GM23338 (cell line): ENCODE measurements around the gene SARNP.

Source experiments
- CREB1 ChIP-seq: fragments of 250-450 bp; sonication (Bioruptor Pico); IDR thresholded peaks from 2 replicates; pipeline ENCODE4 v1.5.0; 2020; ENCODE audit warnings: low read depth, mild to moderate bottlenecking, moderate library complexity
- CTCF ChIP-seq, 2 experiments: fragments of 200-600 bp in 1 of 2; sonication (generic) in 1 of 2; conservative IDR thresholded peaks; 2 replicates each; pipeline versions ENCODE4 v1.5.1 to v1.6.1; 2016 to 2017; ENCODE audit warnings: antibody characterized with exemption in 2 of 2, low read depth in 2 of 2, mild to moderate bottlenecking in 2 of 2, moderate library complexity in 1 of 2
- ETS1 ChIP-seq: IDR thresholded peaks from 2 replicates; pipeline ENCODE4 v1.6.1; 2016; ENCODE audit warnings: antibody characterized with exemption
- EZH2 ChIP-seq: fragments of 200-600 bp; sonication (generic); IDR thresholded peaks from one replicate; pipeline ENCODE4 v1.8.0; 2017; ENCODE audit warnings: antibody characterized with exemption, mild to moderate bottlenecking, low read depth; ENCODE audit not compliant: unreplicated experiment
- EZH2phosphoT487 ChIP-seq: fragments of 200-600 bp; sonication (generic); IDR thresholded peaks from one replicate; pipeline ENCODE4 v1.8.1; 2018; ENCODE audit warnings: antibody characterized with exemption; ENCODE audit not compliant: unreplicated experiment
- JUNB ChIP-seq: IDR thresholded peaks from one replicate; pipeline ENCODE4 v1.6.1; 2016; ENCODE audit warnings: antibody characterized with exemption; ENCODE audit not compliant: unreplicated experiment
- POLR2AphosphoS5 ChIP-seq: IDR thresholded peaks from 2 replicates; pipeline ENCODE4 v1.6.1; 2016; ENCODE audit warnings: antibody characterized with exemption, low read depth
- REST ChIP-seq: IDR thresholded peaks from one replicate; pipeline ENCODE4 v1.6.1; 2018; ENCODE audit warnings: antibody characterized with exemption; ENCODE audit not compliant: unreplicated experiment
- ZNF114 ChIP-seq: fragments of 250-450 bp; sonication (Bioruptor Pico); IDR thresholded peaks from 2 replicates; pipeline ENCODE4 v1.5.0; 2020; ENCODE audit warnings: mild to moderate bottlenecking, moderate library complexity
- ZNF331 ChIP-seq: fragments of 250-450 bp; sonication (Bioruptor Pico); IDR thresholded peaks from 2 replicates; pipeline ENCODE4 v1.5.0; 2020; ENCODE audit warnings: low read depth, mild to moderate bottlenecking, moderate library complexity
- ZNF462 ChIP-seq: fragments of 250-450 bp; sonication (Bioruptor Pico); IDR thresholded peaks from 2 replicates; pipeline ENCODE4 v1.5.0; 2020; ENCODE audit warnings: mild to moderate bottlenecking, moderate library complexity

- TF ChIP-seq CTCF (conservative IDR thresholded peaks at IDR 0.05; ENCODE audit: low read depth in 2 of 2) (no peak), REST (no peak), POLR2AphosphoS5 (no peak), EZH2phosphoT487 (no peak), EZH2 (no peak), ETS1 (no peak), ZNF331 (CRISPR knock-in tag) (no peak), ZNF114 (CRISPR knock-in tag) (no peak), CREB1 (CRISPR knock-in tag) (no peak), ZNF462 (CRISPR knock-in tag) (no peak), JUNB (no peak)
These were observed 50.4 kb downstream of the SARNP start for GRCh38 chr12:55767156-55767555.
